Thymus (tissue), 11 donors: ENCODE data around the gene HSPA9. TPM values are rescaled to one million over a fixed set of nuclear protein-coding genes. Genes with fewer than 3 reads are reported as not detected.

Experiments used
- DNase-seq, 9 donors: peaks; one replicate each; pipeline ENCODE4 v3.0.0-alpha.2; 2013; ENCODE audit warnings: low spot score in 9 of 9, low read depth in 6 of 9, missing footprints in 1 of 9
- H3K27ac ChIP-seq, 2 donors: one replicate each; pipeline ENCODE4 v1.5.1; 2013; ENCODE audit warnings: control low read depth in 1 of 2, low read depth in 1 of 2, low read length in 1 of 2, mild to moderate bottlenecking in 1 of 2, moderate library complexity in 1 of 2
- H3K27me3 ChIP-seq, 2 donors: one replicate each; pipeline ENCODE4 v1.5.1; 2013; ENCODE audit warnings: low read length in 1 of 2; ENCODE audit not compliant: control insufficient read depth in 2 of 2, insufficient read depth in 1 of 2
- H3K36me3 ChIP-seq, 2 donors: one replicate each; pipeline ENCODE4 v1.5.1; 2013; ENCODE audit warnings: low read length in 1 of 2, mild to moderate bottlenecking in 1 of 2, moderate library complexity in 1 of 2; ENCODE audit not compliant: control insufficient read depth in 2 of 2, insufficient read depth in 2 of 2
- H3K4me1 ChIP-seq, 2 donors: one replicate each; pipeline ENCODE4 v1.5.1; 2013; ENCODE audit warnings: low read length in 2 of 2; ENCODE audit not compliant: control insufficient read depth in 2 of 2, insufficient read depth in 2 of 2
- H3K4me3 ChIP-seq, 2 donors: one replicate each; pipeline ENCODE4 v1.5.1; 2013; ENCODE audit warnings: low read length in 2 of 2, control low read depth in 1 of 2, mild to moderate bottlenecking in 1 of 2
- H3K9me3 ChIP-seq, 2 donors: one replicate each; pipeline ENCODE4 v1.5.1; 2013; ENCODE audit warnings: low read length in 1 of 2, mild to moderate bottlenecking in 1 of 2; ENCODE audit not compliant: control insufficient read depth in 2 of 2, insufficient read depth in 1 of 2
- WGBS: extraction: QIAGEN DNeasy Blood & Tissue Kit; methylation state at CpG from one replicate; pipeline ENCODE4 v1.1.7; 2013; 5-methylcytosine and 5-hydroxymethylcytosine counted together
- polyA plus RNA-seq: library from polyadenylated mRNA; stranded (reverse); fragments of 200-250 nt; gene quantifications from one replicate; pipeline ENCODE4 v1.2.3, GENCODE V29; 2013
- total RNA-seq: library from RNA; stranded (reverse); fragments of 120-200 nt; gene quantifications from one replicate; pipeline ENCODE4 v1.2.4, GENCODE V29; 2013
- donor health status: healthy.

The HSPA9 gene
- total and polyA plus RNA-seq, 2 donors: 94.0 to 169 TPM

DNA sequence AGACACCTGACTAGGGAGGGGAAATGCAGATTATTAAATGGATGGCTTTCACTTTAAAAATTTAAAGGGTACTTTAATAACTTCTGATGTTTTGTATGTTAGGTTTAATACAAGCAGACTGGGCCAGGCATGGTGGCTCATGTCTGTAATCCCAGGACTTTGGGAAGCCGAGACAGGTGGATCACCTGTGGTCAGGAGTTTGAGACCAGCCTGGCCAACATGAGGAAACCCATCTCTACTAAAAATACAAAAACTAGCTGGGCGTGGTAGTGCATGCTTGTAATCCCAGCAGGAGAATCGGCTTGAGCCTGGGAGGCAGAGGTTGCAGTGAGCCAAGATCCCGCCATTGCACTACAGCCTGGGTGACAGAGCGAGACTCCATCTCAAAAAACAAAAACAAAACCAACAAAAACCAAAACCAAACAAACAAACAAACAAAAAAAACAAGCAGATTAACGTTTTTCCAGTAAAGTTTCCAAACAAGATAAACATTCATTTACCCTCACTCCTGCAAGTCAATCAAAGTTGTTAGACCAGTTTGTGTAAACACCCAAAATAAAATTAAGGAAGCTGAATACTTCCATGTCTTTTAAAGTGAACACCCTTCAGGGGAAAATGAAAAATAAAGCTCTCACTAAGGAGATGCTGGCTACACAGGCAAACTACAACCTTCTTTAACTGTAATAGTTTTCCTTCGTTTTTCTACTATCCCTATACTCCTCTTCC is 46.3 kb downstream of the HSPA9 start:
- 93% methylated on average over 7 of the region's 7 CpGs for WGBS
- no peaks in the 10 kb centered on the region for H3K27me3 ChIP-seq
- no peak for DNase-seq
- H3K9me3 ChIP-seq: no peaks in the 10 kb centered on the region
- no peaks in the 10 kb centered on the region for H3K4me1 ChIP-seq
- H3K36me3 ChIP-seq: peaks cover 2 to 18% of the 10 kb centered on the region in 2 donors
- no peak overlapping the region for H3K27ac ChIP-seq
- H3K4me3 ChIP-seq: no peak overlapping the region

DNA sequence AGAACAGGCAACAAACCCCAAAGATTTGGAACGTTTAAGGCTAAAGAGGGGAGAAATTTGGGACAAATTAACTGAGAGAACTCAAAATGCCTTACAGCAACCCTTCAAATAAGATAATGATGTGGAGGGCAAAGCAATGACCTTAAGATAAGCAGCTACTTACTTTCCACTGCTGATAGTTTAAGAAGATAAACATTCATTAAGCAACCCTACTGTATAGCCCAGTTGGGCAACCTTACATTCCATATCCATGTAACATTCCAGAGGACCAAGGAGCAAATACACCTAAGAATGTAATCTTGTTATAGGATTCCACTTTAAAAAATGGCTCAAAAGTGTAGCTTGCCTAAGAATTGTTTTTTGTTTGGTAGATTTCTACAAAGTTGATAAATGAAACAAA is 47.0 kb downstream of the HSPA9 start:
- peaks cover 2 to 15% of the 10 kb centered on the region in 2 donors for H3K36me3 ChIP-seq
- DNase-seq: no peak
- H3K4me3 ChIP-seq: no peak overlapping the region
- H3K9me3 ChIP-seq: no peaks in the 10 kb centered on the region
- 97% methylated on average over 1 of the region's 1 CpG for WGBS
- H3K27ac ChIP-seq: no peak overlapping the region
- H3K4me1 ChIP-seq: no peaks in the 10 kb centered on the region
- H3K27me3 ChIP-seq: no peaks in the 10 kb centered on the region

- Histone ChIP-seq H3K4me3 (no peak overlapping the region), H3K9me3 (no peaks in the 10 kb centered on the region), H3K4me1 (no peaks in the 10 kb centered on the region), H3K27me3 (no peaks in the 10 kb centered on the region), H3K27ac (no peak overlapping the region), H3K36me3 (peaks cover 2 to 12% of the 10 kb centered on the region in 2 donors)
- DNase-seq: no peak
- WGBS: 92% methylated on average over 1 of the region's 1 CpG
Measured at GRCh38 chr5:138527170-138527569, 48.0 kb downstream of the HSPA9 start.

DNA sequence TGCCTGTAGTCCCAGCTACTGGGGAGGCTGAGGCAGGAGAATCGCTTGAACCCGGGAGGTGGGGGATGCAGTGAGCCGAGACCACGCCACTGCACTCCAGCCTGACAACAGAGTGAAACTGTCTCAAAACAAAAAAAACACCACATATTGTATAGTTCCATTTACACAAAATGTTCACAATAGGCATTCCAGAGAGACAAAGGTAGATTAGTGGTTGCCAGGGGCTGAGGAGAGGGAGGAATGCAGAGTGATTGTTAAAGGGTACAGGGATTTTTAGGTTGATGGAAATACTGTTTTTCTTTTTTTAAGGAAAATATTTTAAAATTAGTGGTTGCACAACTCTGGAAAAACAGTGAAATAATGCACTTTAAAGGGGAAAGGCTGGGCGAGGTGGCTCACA is 51.8 kb downstream of the HSPA9 start:
- no peaks in the 10 kb centered on the region for H3K27me3 ChIP-seq
- H3K4me3 ChIP-seq: no peak overlapping the region
- no peaks in the 10 kb centered on the region for H3K4me1 ChIP-seq
- no peak for DNase-seq
- WGBS: 98% methylated on average over 5 of the region's 5 CpGs
- H3K27ac ChIP-seq: no peak overlapping the region
- peaks cover 2 to 10% of the 10 kb centered on the region in 2 donors for H3K36me3 ChIP-seq
- no peaks in the 10 kb centered on the region for H3K9me3 ChIP-seq

DNA sequence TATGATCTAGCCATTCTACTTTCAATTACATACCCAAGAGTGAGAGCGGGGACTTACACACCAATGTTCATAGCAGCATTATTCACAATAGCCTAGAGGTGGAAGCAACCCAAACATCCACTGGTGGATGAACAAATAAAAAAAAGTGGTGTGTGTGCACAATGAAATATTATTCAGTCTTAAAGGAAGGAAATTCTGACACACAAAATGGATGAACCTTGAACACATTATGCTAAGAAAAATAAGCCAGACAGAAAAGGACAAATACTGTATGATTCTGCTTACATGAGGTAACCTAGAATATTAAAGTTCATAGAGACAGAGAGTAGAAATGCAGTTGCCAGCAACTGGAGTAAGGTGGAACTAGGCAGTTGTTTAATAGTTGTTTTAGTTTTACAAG is 54.2 kb downstream of the HSPA9 start:
- Histone ChIP-seq H3K27me3 (no peaks in the 10 kb centered on the region), H3K4me3 (no peak overlapping the region), H3K36me3 (peaks cover 19 to 28% of the 10 kb centered on the region in 2 donors), H3K9me3 (no peaks in the 10 kb centered on the region), H3K4me1 (no peaks in the 10 kb centered on the region), H3K27ac (no peak overlapping the region)
- DNase-seq: no peak
- 100% methylated on average over 1 of the region's 1 CpG for WGBS

- Histone ChIP-seq H3K9me3 (no peaks in the 10 kb centered on the region), H3K36me3 (peaks cover 44 to 59% of the 10 kb centered on the region in 2 donors), H3K27ac (no peak overlapping the region), H3K4me3 (no peak overlapping the region), H3K4me1 (no peaks in the 10 kb centered on the region), H3K27me3 (no peaks in the 10 kb centered on the region)
- 98% methylated on average over 4 of the region's 4 CpGs for WGBS
- DNase-seq: no peak
Measured at GRCh38 chr5:138517437-138517836, 57.8 kb downstream of the HSPA9 start.

- no peak for DNase-seq
- 97% methylated on average over 3 of the region's 3 CpGs for WGBS
- peaks cover 51 to 74% of the 10 kb centered on the region in 2 donors for H3K36me3 ChIP-seq
- no peaks in the 10 kb centered on the region for H3K4me1 ChIP-seq
- H3K9me3 ChIP-seq: no peaks in the 10 kb centered on the region
- no peaks in the 10 kb centered on the region for H3K27me3 ChIP-seq
- no peak overlapping the region for H3K27ac ChIP-seq
- no peak overlapping the region for H3K4me3 ChIP-seq
Measured at GRCh38 chr5:138515556-138516245, 59.5 kb downstream of the HSPA9 start.

DNA sequence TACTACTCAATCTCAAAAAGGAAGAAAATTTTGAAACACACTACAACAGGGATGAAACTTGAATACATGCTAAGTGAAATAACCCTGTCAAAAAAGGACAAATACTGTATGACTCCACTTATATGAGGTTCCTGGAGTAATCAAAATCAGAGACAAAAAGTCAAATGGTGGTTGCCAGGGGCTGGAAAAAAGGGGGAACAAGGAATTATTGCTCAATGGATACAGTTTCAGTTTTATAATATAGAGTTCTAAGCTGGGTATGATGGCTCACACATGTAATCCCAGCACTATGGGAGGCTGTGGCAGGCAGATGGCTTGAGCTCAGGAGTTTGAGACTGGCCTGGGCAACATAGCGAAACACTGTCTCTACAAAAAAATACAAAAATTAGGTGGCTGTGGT is 61.2 kb downstream of the HSPA9 start:
- no peak for DNase-seq
- H3K4me3 ChIP-seq: no peak overlapping the region
- peaks cover 61 to 86% of the 10 kb centered on the region in 2 donors for H3K36me3 ChIP-seq
- WGBS: 98% methylated on average over 1 of the region's 1 CpG
- no peaks in the 10 kb centered on the region for H3K9me3 ChIP-seq
- no peak overlapping the region for H3K27ac ChIP-seq
- no peaks in the 10 kb centered on the region for H3K4me1 ChIP-seq
- H3K27me3 ChIP-seq: no peaks in the 10 kb centered on the region

GRCh38 chr5:138508958-138509357 is 66.2 kb downstream of the HSPA9 start:
- no peak for DNase-seq
- H3K9me3 ChIP-seq: no peaks in the 10 kb centered on the region
- no peaks in the 10 kb centered on the region for H3K27me3 ChIP-seq
- peaks cover 45 to 65% of the 10 kb centered on the region in 2 donors for H3K36me3 ChIP-seq
- whole genome bisulfite sequencing: 96% methylated on average over 3 of the region's 3 CpGs
- H3K4me1 ChIP-seq: peaks cover 0 to 5% of the 10 kb centered on the region in 2 donors
- H3K4me3 ChIP-seq: no peak overlapping the region
- H3K27ac ChIP-seq: no peak overlapping the region
